Measurements from ENCODE around the gene FRG1.

DNA sequence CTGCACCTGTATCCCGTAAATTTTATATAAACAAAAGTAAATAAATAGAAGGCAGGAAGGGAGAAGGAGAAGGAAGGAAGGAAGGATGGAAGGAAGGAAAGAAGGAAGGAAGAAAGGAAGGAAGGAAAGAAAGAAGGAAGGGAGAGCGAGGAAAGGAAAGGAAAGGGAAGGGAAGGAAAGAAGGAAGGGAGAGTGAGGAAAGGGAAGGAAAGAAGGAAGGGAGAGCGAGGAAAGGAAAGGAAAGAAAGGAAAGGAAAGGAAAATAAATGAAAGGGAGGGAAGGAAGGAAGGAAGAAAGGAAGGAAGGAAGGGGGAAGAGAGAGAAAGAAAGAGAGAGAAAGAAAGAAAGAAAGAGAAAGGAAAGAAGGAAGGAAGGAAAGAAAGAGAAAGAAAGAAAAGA, 43.0 kb upstream of the FRG1 start:
- TF ChIP-seq, protein P1, sequence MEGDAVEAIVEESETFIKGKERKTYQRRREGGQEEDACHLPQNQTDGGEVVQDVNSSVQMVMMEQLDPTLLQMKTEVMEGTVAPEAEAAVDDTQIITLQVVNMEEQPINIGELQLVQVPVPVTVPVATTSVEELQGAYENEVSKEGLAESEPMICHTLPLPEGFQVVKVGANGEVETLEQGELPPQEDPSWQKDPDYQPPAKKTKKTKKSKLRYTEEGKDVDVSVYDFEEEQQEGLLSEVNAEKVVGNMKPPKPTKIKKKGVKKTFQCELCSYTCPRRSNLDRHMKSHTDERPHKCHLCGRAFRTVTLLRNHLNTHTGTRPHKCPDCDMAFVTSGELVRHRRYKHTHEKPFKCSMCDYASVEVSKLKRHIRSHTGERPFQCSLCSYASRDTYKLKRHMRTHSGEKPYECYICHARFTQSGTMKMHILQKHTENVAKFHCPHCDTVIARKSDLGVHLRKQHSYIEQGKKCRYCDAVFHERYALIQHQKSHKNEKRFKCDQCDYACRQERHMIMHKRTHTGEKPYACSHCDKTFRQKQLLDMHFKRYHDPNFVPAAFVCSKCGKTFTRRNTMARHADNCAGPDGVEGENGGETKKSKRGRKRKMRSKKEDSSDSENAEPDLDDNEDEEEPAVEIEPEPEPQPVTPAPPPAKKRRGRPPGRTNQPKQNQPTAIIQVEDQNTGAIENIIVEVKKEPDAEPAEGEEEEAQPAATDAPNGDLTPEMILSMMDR (IDR thresholded peaks at IDR 0.05), result no peak
- TF ChIP-seq POLR2A (IDR thresholded peaks at IDR 0.05), result no peak
